A549 (cell line): Measurements from ENCODE around the gene ZDHHC18.

ENCODE experiments used
- JUN ChIP-seq, 2 experiments: fragments of >200 bp; sonication (Bioruptor Twin); formaldehyde crosslinking; IDR thresholded peaks; 2 replicates in 1 of 2; 3 replicates in 1 of 2; pipeline ENCODE4 v1.6.1; 2016 to 2017
- POLR2A ChIP-seq: IDR thresholded peaks from 2 replicates; pipeline ENCODE4 v1.6.1; 2012; ENCODE audit warnings: mild to moderate bottlenecking, low read length
- POLR2AphosphoS2 ChIP-seq: conservative IDR thresholded peaks from 2 replicates; pipeline ENCODE4 v1.6.1; 2012; ENCODE audit warnings: low read length, improper control_type of control experiment, inconsistent platforms
- TF ChIP-seq, protein P1 (sequence below): fragments of >200 bp; sonication (Bioruptor Twin); formaldehyde crosslinking; IDR thresholded peaks from 3 replicates; pipeline ENCODE4 v1.5.1; 2016
- TF ChIP-seq, protein P2 (sequence below): fragments of 200-600 bp; sonication (generic); IDR thresholded peaks from 2 replicates; pipeline ENCODE4 v1.6.1; 2016; ENCODE audit warnings: antibody characterized with exemption, mild to moderate bottlenecking, moderate library complexity
- TF ChIP-seq, protein P3 (sequence below): fragments of 150-350 bp; IDR thresholded peaks from 2 replicates; pipeline ENCODE4 v1.6.1; 2014; ENCODE audit warnings: low read depth, mild to moderate bottlenecking, low read length

DNA sequence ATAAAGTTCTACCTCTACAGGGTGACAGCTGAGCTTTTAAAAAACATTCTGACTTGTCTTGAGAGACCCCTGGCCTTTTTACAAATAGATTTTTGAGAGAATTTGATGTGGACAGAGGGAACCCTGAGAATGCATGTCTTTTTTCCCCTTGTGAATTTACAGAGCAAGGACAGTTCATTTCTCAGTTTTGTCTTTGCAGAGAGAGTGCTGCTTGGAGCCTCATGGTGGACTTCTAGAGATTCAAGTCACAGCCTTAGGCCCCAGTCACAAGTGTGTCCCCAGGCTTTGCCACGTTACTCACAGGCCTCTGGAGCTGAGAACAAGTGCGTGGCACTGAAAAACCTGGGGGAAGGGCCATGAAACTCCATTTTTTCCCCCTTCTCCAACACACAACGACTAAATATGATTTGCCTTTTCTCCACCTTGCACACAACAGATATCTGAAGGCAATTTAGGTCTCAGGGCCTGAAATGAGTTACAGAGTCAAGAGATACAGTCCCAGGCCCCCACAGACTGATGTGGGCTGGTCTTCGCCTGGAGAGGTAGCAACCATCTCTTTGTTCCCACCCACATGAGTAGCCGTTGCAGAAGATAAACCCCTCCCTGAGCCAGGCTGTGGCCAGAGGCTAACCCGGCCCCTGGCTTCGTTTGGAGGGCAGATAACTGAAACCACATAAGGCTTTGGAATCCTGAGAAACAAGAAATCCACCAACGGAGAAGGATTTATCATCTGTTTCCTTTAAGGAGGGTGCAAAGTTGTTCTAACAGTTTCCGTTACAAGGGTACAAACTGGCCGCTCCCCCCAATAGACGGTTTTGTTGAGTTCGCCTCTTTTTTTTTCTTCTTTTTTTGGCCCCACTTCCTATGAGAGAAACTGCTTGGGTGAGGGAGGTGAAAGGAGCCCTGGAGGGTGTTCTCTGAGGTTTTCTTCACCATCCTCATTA lies 39.8 kb upstream of the ZDHHC18 start:
- TF ChIP-seq POLR2A = no peak
- TF ChIP-seq, protein P1, sequence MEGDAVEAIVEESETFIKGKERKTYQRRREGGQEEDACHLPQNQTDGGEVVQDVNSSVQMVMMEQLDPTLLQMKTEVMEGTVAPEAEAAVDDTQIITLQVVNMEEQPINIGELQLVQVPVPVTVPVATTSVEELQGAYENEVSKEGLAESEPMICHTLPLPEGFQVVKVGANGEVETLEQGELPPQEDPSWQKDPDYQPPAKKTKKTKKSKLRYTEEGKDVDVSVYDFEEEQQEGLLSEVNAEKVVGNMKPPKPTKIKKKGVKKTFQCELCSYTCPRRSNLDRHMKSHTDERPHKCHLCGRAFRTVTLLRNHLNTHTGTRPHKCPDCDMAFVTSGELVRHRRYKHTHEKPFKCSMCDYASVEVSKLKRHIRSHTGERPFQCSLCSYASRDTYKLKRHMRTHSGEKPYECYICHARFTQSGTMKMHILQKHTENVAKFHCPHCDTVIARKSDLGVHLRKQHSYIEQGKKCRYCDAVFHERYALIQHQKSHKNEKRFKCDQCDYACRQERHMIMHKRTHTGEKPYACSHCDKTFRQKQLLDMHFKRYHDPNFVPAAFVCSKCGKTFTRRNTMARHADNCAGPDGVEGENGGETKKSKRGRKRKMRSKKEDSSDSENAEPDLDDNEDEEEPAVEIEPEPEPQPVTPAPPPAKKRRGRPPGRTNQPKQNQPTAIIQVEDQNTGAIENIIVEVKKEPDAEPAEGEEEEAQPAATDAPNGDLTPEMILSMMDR = no peak
- TF ChIP-seq JUN (IDR thresholded peaks at IDR 0.05) = no peak
- TF ChIP-seq, protein P2, sequence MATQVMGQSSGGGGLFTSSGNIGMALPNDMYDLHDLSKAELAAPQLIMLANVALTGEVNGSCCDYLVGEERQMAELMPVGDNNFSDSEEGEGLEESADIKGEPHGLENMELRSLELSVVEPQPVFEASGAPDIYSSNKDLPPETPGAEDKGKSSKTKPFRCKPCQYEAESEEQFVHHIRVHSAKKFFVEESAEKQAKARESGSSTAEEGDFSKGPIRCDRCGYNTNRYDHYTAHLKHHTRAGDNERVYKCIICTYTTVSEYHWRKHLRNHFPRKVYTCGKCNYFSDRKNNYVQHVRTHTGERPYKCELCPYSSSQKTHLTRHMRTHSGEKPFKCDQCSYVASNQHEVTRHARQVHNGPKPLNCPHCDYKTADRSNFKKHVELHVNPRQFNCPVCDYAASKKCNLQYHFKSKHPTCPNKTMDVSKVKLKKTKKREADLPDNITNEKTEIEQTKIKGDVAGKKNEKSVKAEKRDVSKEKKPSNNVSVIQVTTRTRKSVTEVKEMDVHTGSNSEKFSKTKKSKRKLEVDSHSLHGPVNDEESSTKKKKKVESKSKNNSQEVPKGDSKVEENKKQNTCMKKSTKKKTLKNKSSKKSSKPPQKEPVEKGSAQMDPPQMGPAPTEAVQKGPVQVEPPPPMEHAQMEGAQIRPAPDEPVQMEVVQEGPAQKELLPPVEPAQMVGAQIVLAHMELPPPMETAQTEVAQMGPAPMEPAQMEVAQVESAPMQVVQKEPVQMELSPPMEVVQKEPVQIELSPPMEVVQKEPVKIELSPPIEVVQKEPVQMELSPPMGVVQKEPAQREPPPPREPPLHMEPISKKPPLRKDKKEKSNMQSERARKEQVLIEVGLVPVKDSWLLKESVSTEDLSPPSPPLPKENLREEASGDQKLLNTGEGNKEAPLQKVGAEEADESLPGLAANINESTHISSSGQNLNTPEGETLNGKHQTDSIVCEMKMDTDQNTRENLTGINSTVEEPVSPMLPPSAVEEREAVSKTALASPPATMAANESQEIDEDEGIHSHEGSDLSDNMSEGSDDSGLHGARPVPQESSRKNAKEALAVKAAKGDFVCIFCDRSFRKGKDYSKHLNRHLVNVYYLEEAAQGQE = no peak
- TF ChIP-seq, protein P3, sequence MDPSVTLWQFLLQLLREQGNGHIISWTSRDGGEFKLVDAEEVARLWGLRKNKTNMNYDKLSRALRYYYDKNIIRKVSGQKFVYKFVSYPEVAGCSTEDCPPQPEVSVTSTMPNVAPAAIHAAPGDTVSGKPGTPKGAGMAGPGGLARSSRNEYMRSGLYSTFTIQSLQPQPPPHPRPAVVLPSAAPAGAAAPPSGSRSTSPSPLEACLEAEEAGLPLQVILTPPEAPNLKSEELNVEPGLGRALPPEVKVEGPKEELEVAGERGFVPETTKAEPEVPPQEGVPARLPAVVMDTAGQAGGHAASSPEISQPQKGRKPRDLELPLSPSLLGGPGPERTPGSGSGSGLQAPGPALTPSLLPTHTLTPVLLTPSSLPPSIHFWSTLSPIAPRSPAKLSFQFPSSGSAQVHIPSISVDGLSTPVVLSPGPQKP = no peak
- no peak for TF ChIP-seq POLR2AphosphoS2
